ENCODE measurements around the gene TASL. TPM values are rescaled to one million over a fixed set of nuclear protein-coding genes. Genes with fewer than 3 reads are reported as not detected.
A peak's percentile ranks its signal among the peaks of the same experiment; 100 is the strongest.

Gene TASL, protein sequence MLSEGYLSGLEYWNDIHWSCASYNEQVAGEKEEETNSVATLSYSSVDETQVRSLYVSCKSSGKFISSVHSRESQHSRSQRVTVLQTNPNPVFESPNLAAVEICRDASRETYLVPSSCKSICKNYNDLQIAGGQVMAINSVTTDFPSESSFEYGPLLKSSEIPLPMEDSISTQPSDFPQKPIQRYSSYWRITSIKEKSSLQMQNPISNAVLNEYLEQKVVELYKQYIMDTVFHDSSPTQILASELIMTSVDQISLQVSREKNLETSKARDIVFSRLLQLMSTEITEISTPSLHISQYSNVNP
- total RNA-seq (1 to 10 TPM in 4 of 5 donors, under 1 TPM in 1; 0.44 to 2.5 (median 1.8) TPM), total RNA-seq (1.4 to 9.9 (median 2.7) reads per million in 29 experiments)
- total RNA-seq (2013) = 4.4 TPM

- Histone ChIP-seq H3K4me3 (ENCODE audit: control insufficient read depth in 1 of 2, extremely low read depth in 1 of 2, low read length in 1 of 2) (peak within 1 kb of the TSS; percentile 40 to 46), H3K9me3 (no peaks in the 10 kb centered on the region), H3K4me1 (ENCODE audit: control insufficient read depth in 1 of 2, extremely low read depth in 1 of 2, insufficient read depth in 2 of 2, low read length in 2 of 2) (peaks cover 4% of the 10 kb centered on the region in 2 experiments), H3K36me3 (ENCODE audit: control insufficient read depth in 2 of 2, extremely low read depth in 1 of 2, insufficient read depth in 1 of 2, low read length in 1 of 2) (no peaks in the 10 kb centered on the region), H3K27ac (ENCODE audit: low read length) (peak within 1 kb of the TSS; percentile 66), H3K27me3 (replicated peaks in 1 of 2; ENCODE audit: control insufficient read depth in 2 of 2, extremely low read depth in 1 of 2, insufficient read depth in 2 of 2, low read length in 1 of 2) (no peaks in the 10 kb centered on the region)
- no peaks in the 10 kb centered on the region for H3K27me3 Mint-ChIP-seq
- H3K36me3 Mint-ChIP-seq = peaks cover 5% of the 10 kb centered on the region
- H3K27ac Mint-ChIP-seq = peak within 1 kb of the TSS; percentile 91 to 95
- ChIA-PET CTCF (interaction anchor here (0.6 to 1.5 kb wide), 3 partner anchors 8 to 74 kb away, joined by 3 to 8 read pairs (median 6); no protein-coding TSS in a partner anchor), POLR2A (no interaction called here)
- H3K4me1 Mint-ChIP-seq = peaks cover 11 to 30% (median 12%) of the 10 kb centered on the region in 3 donors
- H3K4me3 Mint-ChIP-seq = peak within 1 kb of the TSS; percentile 76 to 90 (median 82)
- H3K9me3 Mint-ChIP-seq = no peaks in the 10 kb centered on the region
- WGBS (ENCODE audit: insufficient coverage) = no CpG with 5 or more reads among the region's 10 CpGs
- ATAC-seq (replicated peaks in 1 of 4) = peak; percentile 77 to 89 (median 82)
- DNase-seq = peak in 26 of 35 experiments; percentile 1 to 62 (median 10)
Observed at GRCh38 chrX:30577362-30577991, at the start of gene TASL. TASL (minus strand) TSS chrX:30577766; CDS start chrX:30560355, 17,411 bp downstream.

GRCh38 chrX:30626402-30626801 is 48.8 kb upstream of the TASL start:
- H3K27me3 Mint-ChIP-seq = no peaks in the 10 kb centered on the region
- Histone ChIP-seq H3K9me3 (no peaks in the 10 kb centered on the region), H3K27me3 (replicated peaks in 1 of 2; ENCODE audit: control insufficient read depth in 2 of 2, extremely low read depth in 1 of 2, insufficient read depth in 2 of 2, low read length in 1 of 2) (no peaks in the 10 kb centered on the region), H3K4me1 (ENCODE audit: control insufficient read depth in 1 of 2, extremely low read depth in 1 of 2, insufficient read depth in 2 of 2, low read length in 2 of 2) (no peaks in the 10 kb centered on the region), H3K4me3 (ENCODE audit: control insufficient read depth in 1 of 2, extremely low read depth in 1 of 2, low read length in 1 of 2) (no peak overlapping the region), H3K27ac (ENCODE audit: low read length) (no peak overlapping the region), H3K36me3 (ENCODE audit: control insufficient read depth in 2 of 2, extremely low read depth in 1 of 2, insufficient read depth in 1 of 2, low read length in 1 of 2) (no peaks in the 10 kb centered on the region)
- no peak overlapping the region for H3K4me3 Mint-ChIP-seq
- ATAC-seq (replicated peaks in 1 of 4) (no peak), DNase-seq (no peak)
- no peak overlapping the region for H3K27ac Mint-ChIP-seq
- no CpG with 5 or more reads among the region's 2 CpGs for WGBS (ENCODE audit: insufficient coverage)
- ChIA-PET POLR2A (no interaction called here), CTCF (interaction anchor here in 1 of 2 donors (1.1 kb wide), 1 partner anchor 57 kb away, joined by 3 read pairs; no protein-coding TSS in a partner anchor)
- no peaks in the 10 kb centered on the region for H3K36me3 Mint-ChIP-seq
- H3K9me3 Mint-ChIP-seq = peaks cover 4 to 18% (median 12%) of the 10 kb centered on the region in 3 donors
- H3K4me1 Mint-ChIP-seq = no peaks in the 10 kb centered on the region

GRCh38 chrX:30622361-30622760 is 44.8 kb upstream of the TASL start:
- no peaks in the 10 kb centered on the region for H3K4me1 ChIP-seq (ENCODE audit: control insufficient read depth in 1 of 2, extremely low read depth in 1 of 2, insufficient read depth in 2 of 2, low read length in 2 of 2)
- Mint-ChIP-seq H3K9me3 (peaks cover 4 to 23% (median 12%) of the 10 kb centered on the region in 3 donors), H3K4me3 (no peak overlapping the region), H3K4me1 (no peaks in the 10 kb centered on the region), H3K36me3 (peaks cover 4% of the 10 kb centered on the region), H3K27ac (no peak overlapping the region), H3K27me3 (peaks cover 0 to 6% of the 10 kb centered on the region in 2 donors)
- POLR2A ChIA-PET = no interaction called here
- no peaks in the 10 kb centered on the region for H3K36me3 ChIP-seq (ENCODE audit: control insufficient read depth in 2 of 2, extremely low read depth in 1 of 2, insufficient read depth in 1 of 2, low read length in 1 of 2)
- ATAC-seq (replicated peaks in 1 of 4) (no peak), DNase-seq (no peak)
- no CpG with 5 or more reads among the region's 2 CpGs for WGBS (ENCODE audit: insufficient coverage)
- CTCF ChIA-PET = no interaction called here
- no peaks in the 10 kb centered on the region for H3K9me3 ChIP-seq
- no peak overlapping the region for H3K27ac ChIP-seq (ENCODE audit: low read length)
- no peaks in the 10 kb centered on the region for H3K27me3 ChIP-seq (replicated peaks in 1 of 2; ENCODE audit: control insufficient read depth in 2 of 2, extremely low read depth in 1 of 2, insufficient read depth in 2 of 2, low read length in 1 of 2)
- no peak overlapping the region for H3K4me3 ChIP-seq (ENCODE audit: control insufficient read depth in 1 of 2, extremely low read depth in 1 of 2, low read length in 1 of 2)

DNA sequence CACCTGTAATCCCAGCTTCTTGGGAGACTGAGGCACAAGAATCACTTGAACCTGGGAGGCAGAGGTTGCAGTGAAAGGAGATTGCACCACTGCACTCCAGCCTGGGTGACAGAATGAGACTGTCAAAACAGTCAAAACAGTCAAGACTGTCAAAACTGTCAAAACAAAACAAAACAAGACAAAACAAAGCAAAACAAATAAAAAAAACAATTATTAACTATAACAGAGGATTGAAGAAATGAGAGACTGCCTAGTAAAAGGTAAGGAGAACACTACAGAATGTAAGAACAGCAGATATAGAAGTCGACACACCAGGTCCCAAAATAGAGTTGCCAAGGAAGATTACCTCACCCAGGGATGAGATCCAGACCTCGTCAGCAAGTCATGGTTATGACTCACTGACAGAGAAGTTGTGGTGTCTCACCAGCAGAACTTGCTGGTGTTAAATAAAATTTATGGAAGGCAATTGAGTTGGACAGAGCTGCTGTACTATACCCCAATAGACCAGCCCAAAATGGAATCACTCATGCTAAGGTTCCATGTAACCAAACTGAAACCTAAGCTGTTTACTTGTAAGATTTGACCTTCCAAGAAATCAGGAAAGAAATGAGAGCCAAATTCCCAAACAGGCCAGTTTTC is 43.5 kb upstream of the TASL start:
- CTCF ChIA-PET = no interaction called here
- no peaks in the 10 kb centered on the region for H3K4me1 Mint-ChIP-seq
- H3K4me1 ChIP-seq (ENCODE audit: control insufficient read depth in 1 of 2, extremely low read depth in 1 of 2, insufficient read depth in 2 of 2, low read length in 2 of 2) = no peaks in the 10 kb centered on the region
- H3K4me3 Mint-ChIP-seq = no peak overlapping the region
- H3K9me3 ChIP-seq = no peaks in the 10 kb centered on the region
- peaks cover 0 to 6% of the 10 kb centered on the region in 2 donors for H3K27me3 Mint-ChIP-seq
- DNase-seq (no peak), ATAC-seq (replicated peaks in 1 of 4) (no peak)
- H3K36me3 Mint-ChIP-seq = peaks cover 4% of the 10 kb centered on the region
- POLR2A ChIA-PET = no interaction called here
- no peaks in the 10 kb centered on the region for H3K36me3 ChIP-seq (ENCODE audit: control insufficient read depth in 2 of 2, extremely low read depth in 1 of 2, insufficient read depth in 1 of 2, low read length in 1 of 2)
- H3K4me3 ChIP-seq (ENCODE audit: control insufficient read depth in 1 of 2, extremely low read depth in 1 of 2, low read length in 1 of 2) = no peak overlapping the region
- WGBS (ENCODE audit: insufficient coverage) = no CpG with 5 or more reads among the region's 2 CpGs
- no peaks in the 10 kb centered on the region for H3K27me3 ChIP-seq (replicated peaks in 1 of 2; ENCODE audit: control insufficient read depth in 2 of 2, extremely low read depth in 1 of 2, insufficient read depth in 2 of 2, low read length in 1 of 2)
- peaks cover 4 to 27% (median 15%) of the 10 kb centered on the region in 3 donors for H3K9me3 Mint-ChIP-seq
- H3K27ac Mint-ChIP-seq = no peak overlapping the region
- H3K27ac ChIP-seq (ENCODE audit: low read length) = no peak overlapping the region

GRCh38 chrX:30620125-30620524 is 42.6 kb upstream of the TASL start:
- no peaks in the 10 kb centered on the region for H3K9me3 ChIP-seq
- no peaks in the 10 kb centered on the region for H3K4me1 Mint-ChIP-seq
- no peak overlapping the region for H3K4me3 Mint-ChIP-seq
- H3K36me3 ChIP-seq (ENCODE audit: control insufficient read depth in 2 of 2, extremely low read depth in 1 of 2, insufficient read depth in 1 of 2, low read length in 1 of 2) = no peaks in the 10 kb centered on the region
- no peak overlapping the region for H3K27ac Mint-ChIP-seq
- ATAC-seq (replicated peaks in 1 of 4) (no peak), DNase-seq (no peak)
- H3K4me3 ChIP-seq (ENCODE audit: control insufficient read depth in 1 of 2, extremely low read depth in 1 of 2, low read length in 1 of 2) = no peak overlapping the region
- peaks cover 4 to 27% (median 15%) of the 10 kb centered on the region in 3 donors for H3K9me3 Mint-ChIP-seq
- H3K27me3 Mint-ChIP-seq = peaks cover 0 to 6% of the 10 kb centered on the region in 2 donors
- H3K4me1 ChIP-seq (ENCODE audit: control insufficient read depth in 1 of 2, extremely low read depth in 1 of 2, insufficient read depth in 2 of 2, low read length in 2 of 2) = no peaks in the 10 kb centered on the region
- H3K27ac ChIP-seq (ENCODE audit: low read length) = no peak overlapping the region
- POLR2A ChIA-PET = no interaction called here
- peaks cover 4% of the 10 kb centered on the region for H3K36me3 Mint-ChIP-seq
- H3K27me3 ChIP-seq (replicated peaks in 1 of 2; ENCODE audit: control insufficient read depth in 2 of 2, extremely low read depth in 1 of 2, insufficient read depth in 2 of 2, low read length in 1 of 2) = no peaks in the 10 kb centered on the region
- WGBS (ENCODE audit: insufficient coverage) = no CpG with 5 or more reads among the region's 3 CpGs
- CTCF ChIA-PET = interaction anchor here in 1 of 2 donors (0.5 kb wide), 1 partner anchor 69 kb away, joined by 3 read pairs; no protein-coding TSS in a partner anchor

- CTCF ChIA-PET = no interaction called here
- Histone ChIP-seq H3K4me1 (ENCODE audit: control insufficient read depth in 1 of 2, extremely low read depth in 1 of 2, insufficient read depth in 2 of 2, low read length in 2 of 2) (no peaks in the 10 kb centered on the region), H3K27me3 (replicated peaks in 1 of 2; ENCODE audit: control insufficient read depth in 2 of 2, extremely low read depth in 1 of 2, insufficient read depth in 2 of 2, low read length in 1 of 2) (no peaks in the 10 kb centered on the region), H3K4me3 (ENCODE audit: control insufficient read depth in 1 of 2, extremely low read depth in 1 of 2, low read length in 1 of 2) (no peak overlapping the region), H3K9me3 (no peaks in the 10 kb centered on the region), H3K27ac (ENCODE audit: low read length) (no peak overlapping the region), H3K36me3 (ENCODE audit: control insufficient read depth in 2 of 2, extremely low read depth in 1 of 2, insufficient read depth in 1 of 2, low read length in 1 of 2) (no peaks in the 10 kb centered on the region)
- no CpG with 5 or more reads among the region's 7 CpGs for WGBS (ENCODE audit: insufficient coverage)
- ATAC-seq (replicated peaks in 1 of 4) (no peak), DNase-seq (no peak)
- POLR2A ChIA-PET = no interaction called here
- H3K4me1 Mint-ChIP-seq = no peaks in the 10 kb centered on the region
- peaks cover 4% of the 10 kb centered on the region for H3K36me3 Mint-ChIP-seq
- H3K4me3 Mint-ChIP-seq = no peak overlapping the region
- H3K9me3 Mint-ChIP-seq = peaks cover 4 to 21% (median 13%) of the 10 kb centered on the region in 3 donors
- H3K27ac Mint-ChIP-seq = no peak overlapping the region
- H3K27me3 Mint-ChIP-seq = peaks cover 0 to 6% of the 10 kb centered on the region in 2 donors
Observed at GRCh38 chrX:30618160-30618765, 40.7 kb upstream of the TASL start.

Data from T-cell (primary cell).